Activated CD8-positive, alpha-beta memory T cell treated with anti-CD3 and anti-CD28 coated beads for 24 hours (primary cell): ENCODE results near the gene ROR2.

Experiments used
- DNase-seq: peaks from one replicate; pipeline ENCODE4 v3.0.0-alpha.2; 2020

The ROR2 gene

GRCh38 chr9:91710158-91710557, 239.9 kb downstream of the ROR2 start:
- no peak for DNase-seq

GRCh38 chr9:91705386-91705785, 244.6 kb downstream of the ROR2 start:
- no peak for DNase-seq

- no peak for DNase-seq
Measured at GRCh38 chr9:91700475-91700874, 249.6 kb downstream of the ROR2 start.

GRCh38 chr9:91698266-91698665, 251.8 kb downstream of the ROR2 start:
- no peak for DNase-seq

- no peak for DNase-seq
Measured at GRCh38 chr9:91697201-91697600, 252.8 kb downstream of the ROR2 start.

- no peak for DNase-seq
Measured at GRCh38 chr9:91694081-91694870, 255.8 kb downstream of the ROR2 start.

- DNase-seq: no peak
Measured at GRCh38 chr9:91693226-91693625, 256.8 kb downstream of the ROR2 start.

GRCh38 chr9:91690540-91691249, 259.3 kb downstream of the ROR2 start:
- DNase-seq: no peak

GRCh38 chr9:91689006-91689405, 261.0 kb downstream of the ROR2 start:
- no peak for DNase-seq

- no peak for DNase-seq
Measured at GRCh38 chr9:91683269-91683668, 266.8 kb downstream of the ROR2 start.

- DNase-seq: no peak
Measured at GRCh38 chr9:91682806-91683205, 267.2 kb downstream of the ROR2 start.

- peak; percentile 87 for DNase-seq
Measured at GRCh38 chr9:91681461-91682305, 268.3 kb downstream of the ROR2 start.

GRCh38 chr9:91680998-91681397, 269.0 kb downstream of the ROR2 start:
- DNase-seq: no peak

- no peak for DNase-seq
Measured at GRCh38 chr9:91680106-91680505, 269.9 kb downstream of the ROR2 start.

GRCh38 chr9:91678807-91679580, 271.0 kb downstream of the ROR2 start:
- no peak for DNase-seq

GRCh38 chr9:91677822-91678436, 272.1 kb downstream of the ROR2 start:
- DNase-seq: no peak

GRCh38 chr9:91677331-91677730, 272.7 kb downstream of the ROR2 start:
- DNase-seq: no peak

- DNase-seq: no peak
Measured at GRCh38 chr9:91676046-91676445, 274.0 kb downstream of the ROR2 start.

- DNase-seq: no peak
Measured at GRCh38 chr9:91664663-91665062, 285.4 kb downstream of the ROR2 start.

GRCh38 chr9:91663858-91664257, 286.2 kb downstream of the ROR2 start:
- DNase-seq: no peak

GRCh38 chr9:91661451-91661850, 288.6 kb downstream of the ROR2 start:
- no peak for DNase-seq

- no peak for DNase-seq
Measured at GRCh38 chr9:91660521-91660920, 289.5 kb downstream of the ROR2 start.
